ENCODE data around the gene MAPK12. TPM values are rescaled to one million over a fixed set of nuclear protein-coding genes. Genes with fewer than 3 reads are reported as not detected.

MAPK12 gene
- total and polyA plus RNA-seq, 2 donors (not counting 1 experiment from before 2014, with no cell fraction given), result 6.5 to 7.8 TPM

DNA sequence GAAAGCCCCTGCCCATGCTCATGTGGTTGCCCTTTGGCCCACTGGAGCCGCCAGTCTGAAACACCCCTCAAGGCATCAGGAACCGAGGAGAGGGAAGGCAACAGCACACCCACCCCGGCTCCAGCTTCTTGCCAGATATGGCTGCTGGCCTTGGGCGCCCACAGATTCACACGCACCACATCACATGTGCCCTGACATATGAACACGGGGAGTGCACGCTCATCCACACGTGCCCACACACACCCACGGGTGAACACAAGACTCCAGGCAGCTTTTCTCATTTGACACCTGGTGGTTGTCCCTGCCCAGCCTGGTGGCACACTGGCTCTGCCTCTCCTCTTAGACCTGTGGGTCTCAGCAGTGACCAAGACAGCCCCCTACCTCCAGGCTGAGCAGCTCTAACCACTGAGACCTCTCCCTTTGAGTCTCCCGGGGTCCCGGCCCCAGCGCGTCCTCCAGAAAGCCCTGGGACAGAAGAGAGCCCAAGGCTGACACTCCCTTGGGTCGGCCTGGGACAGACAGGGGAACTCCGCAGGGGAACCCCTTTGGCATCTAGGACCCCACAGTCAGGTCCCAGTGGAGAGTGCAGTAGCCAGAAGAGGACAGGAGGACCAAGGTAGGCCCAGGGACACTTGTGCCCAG, 2.7 kb upstream of the MAPK12 start:
- CTCF ChIA-PET, result interaction anchor here (1.4 to 3.8 kb wide), 2 partner anchors 12 to 234 kb away, joined by 3 to 22 read pairs; partner anchors contain the start of gene HDAC10
- H3K4me3 ChIP-seq (ENCODE audit: control extremely low read depth in 1 of 5, extremely low read depth in 1 of 5, insufficient read depth in 1 of 5, low read depth in 2 of 5, low read length in 4 of 5), result no peak overlapping the region
- intact Hi-C loops (cut with micrococcal nuclease), result no loop called here
- no peaks in the 10 kb centered on the region for H3K9me3 Mint-ChIP-seq (ENCODE audit: insufficient read depth)
- H3K36me3 ChIP-seq (replicated peaks in 1 of 2; ENCODE audit: control extremely low read depth in 1 of 2, control insufficient read depth in 1 of 2, extremely low read depth in 1 of 2, insufficient read depth in 2 of 2, low read length in 1 of 2), result no peaks in the 10 kb centered on the region
- WGBS (ENCODE audit: insufficient coverage), result 88% methylated on average over 15 of the region's 15 CpGs
- no peak overlapping the region for H3K27ac Mint-ChIP-seq
- H3K27ac ChIP-seq (ENCODE audit: low read length in 2 of 2), result no peak overlapping the region
- H3K9ac ChIP-seq (ENCODE audit: low read length), result no peak overlapping the region
- peaks cover 18% of the 10 kb centered on the region for H3K4me1 Mint-ChIP-seq
- no peak overlapping the region for H2AFZ ChIP-seq (ENCODE audit: insufficient read depth, low read depth, low read length, poor library complexity, severe bottlenecking)
- H3K4me2 ChIP-seq (replicated peaks; ENCODE audit: low read depth, low read length, poor library complexity, severe bottlenecking), result no peak overlapping the region
- no peaks in the 10 kb centered on the region for H4K20me1 ChIP-seq (ENCODE audit: control insufficient read depth, insufficient read depth, low read length, poor library complexity, severe bottlenecking)
- ATAC-seq (ENCODE audit: low read depth) (no peak), DNase-seq (no peak)
- TF ChIP-seq EZH2 (IDR thresholded peaks at IDR 0.05; ENCODE audit: borderline replicate concordance, insufficient read depth, low read depth, low read length, poor library complexity, severe bottlenecking), result no peak
- H3K27me3 Mint-ChIP-seq, result peaks cover 7% of the 10 kb centered on the region
- H3K27me3 ChIP-seq (replicated peaks in 1 of 4; ENCODE audit: control extremely low read depth in 1 of 4, control insufficient read depth in 3 of 4, insufficient read depth in 4 of 4, low read length in 3 of 4), result peaks cover 0 to 35% (median 12%) of the 10 kb centered on the region in 4 experiments
- peaks cover 24 to 29% of the 10 kb centered on the region in 2 donors for H3K4me1 ChIP-seq (ENCODE audit: control insufficient read depth in 2 of 2, insufficient read depth in 2 of 2, low read length in 2 of 2)
- H3K79me2 ChIP-seq (ENCODE audit: control insufficient read depth, insufficient read depth, low read length), result no peaks in the 10 kb centered on the region
- POLR2A ChIA-PET, result no interaction called here
- no peaks in the 10 kb centered on the region for H3K9me3 ChIP-seq (ENCODE audit: control extremely low read depth in 1 of 3, control insufficient read depth in 2 of 3, insufficient read depth in 1 of 3, low read length in 2 of 3)
- H3K4me3 Mint-ChIP-seq, result no peak overlapping the region

DNA sequence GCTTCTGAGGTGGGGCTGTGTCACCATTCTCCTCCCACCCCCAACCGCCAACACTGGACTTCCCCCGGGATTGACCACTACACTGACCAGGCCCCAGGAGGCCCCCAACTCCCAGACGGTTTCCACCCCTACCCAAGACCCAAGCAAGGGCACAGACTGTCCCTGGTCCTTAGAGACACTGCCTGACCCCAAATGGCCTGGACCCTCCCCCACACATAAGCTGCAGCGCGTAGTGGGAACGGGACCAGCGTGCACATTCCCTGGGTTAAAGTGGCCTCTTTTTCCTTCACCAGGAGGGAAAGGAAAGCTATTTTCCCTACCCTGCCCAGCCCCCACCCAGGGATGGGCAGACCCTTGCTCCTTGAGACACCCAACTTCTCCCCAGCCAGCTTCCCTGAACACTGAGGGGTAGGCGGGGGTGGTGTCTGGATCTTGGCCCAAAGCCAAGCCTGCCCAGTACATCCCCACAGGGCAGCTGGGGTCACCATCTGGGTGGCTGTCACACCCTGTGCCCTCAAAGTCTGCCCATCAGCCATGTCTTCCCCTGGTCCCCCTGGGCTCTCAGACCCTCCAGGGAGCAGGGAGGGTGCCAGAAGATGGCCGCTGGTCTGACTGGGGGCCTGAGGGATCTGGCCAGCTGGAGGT, 1.6 kb upstream of the MAPK12 start:
- TF ChIP-seq EZH2 (IDR thresholded peaks at IDR 0.05; ENCODE audit: borderline replicate concordance, insufficient read depth, low read depth, low read length, poor library complexity, severe bottlenecking), result no peak
- TF ChIP-seq, protein P1, sequence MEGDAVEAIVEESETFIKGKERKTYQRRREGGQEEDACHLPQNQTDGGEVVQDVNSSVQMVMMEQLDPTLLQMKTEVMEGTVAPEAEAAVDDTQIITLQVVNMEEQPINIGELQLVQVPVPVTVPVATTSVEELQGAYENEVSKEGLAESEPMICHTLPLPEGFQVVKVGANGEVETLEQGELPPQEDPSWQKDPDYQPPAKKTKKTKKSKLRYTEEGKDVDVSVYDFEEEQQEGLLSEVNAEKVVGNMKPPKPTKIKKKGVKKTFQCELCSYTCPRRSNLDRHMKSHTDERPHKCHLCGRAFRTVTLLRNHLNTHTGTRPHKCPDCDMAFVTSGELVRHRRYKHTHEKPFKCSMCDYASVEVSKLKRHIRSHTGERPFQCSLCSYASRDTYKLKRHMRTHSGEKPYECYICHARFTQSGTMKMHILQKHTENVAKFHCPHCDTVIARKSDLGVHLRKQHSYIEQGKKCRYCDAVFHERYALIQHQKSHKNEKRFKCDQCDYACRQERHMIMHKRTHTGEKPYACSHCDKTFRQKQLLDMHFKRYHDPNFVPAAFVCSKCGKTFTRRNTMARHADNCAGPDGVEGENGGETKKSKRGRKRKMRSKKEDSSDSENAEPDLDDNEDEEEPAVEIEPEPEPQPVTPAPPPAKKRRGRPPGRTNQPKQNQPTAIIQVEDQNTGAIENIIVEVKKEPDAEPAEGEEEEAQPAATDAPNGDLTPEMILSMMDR (IDR thresholded peaks at IDR 0.05), result no peak
- Mint-ChIP-seq H3K27ac (no peak overlapping the region), H3K9me3 (ENCODE audit: insufficient read depth) (no peaks in the 10 kb centered on the region), H3K4me3 (peak overlapping the region; percentile 74), H3K4me1 (peaks cover 14% of the 10 kb centered on the region), H3K27me3 (peaks cover 10% of the 10 kb centered on the region)
- Histone ChIP-seq H3K9me3 (ENCODE audit: control extremely low read depth in 1 of 3, control insufficient read depth in 2 of 3, insufficient read depth in 1 of 3, low read length in 2 of 3) (no peaks in the 10 kb centered on the region), H3K4me1 (ENCODE audit: control insufficient read depth in 2 of 2, insufficient read depth in 2 of 2, low read length in 2 of 2) (peaks cover 21 to 24% of the 10 kb centered on the region in 2 donors), H4K20me1 (ENCODE audit: control insufficient read depth, insufficient read depth, low read length, poor library complexity, severe bottlenecking) (no peaks in the 10 kb centered on the region), H3K79me2 (ENCODE audit: control insufficient read depth, insufficient read depth, low read length) (no peaks in the 10 kb centered on the region), H3K4me3 (ENCODE audit: control extremely low read depth in 1 of 5, extremely low read depth in 1 of 5, insufficient read depth in 1 of 5, low read depth in 2 of 5, low read length in 4 of 5) (no peak overlapping the region), H3K27me3 (replicated peaks in 1 of 4; ENCODE audit: control extremely low read depth in 1 of 4, control insufficient read depth in 3 of 4, insufficient read depth in 4 of 4, low read length in 3 of 4) (peaks cover 0 to 31% (median 9%) of the 10 kb centered on the region in 4 experiments), H3K36me3 (replicated peaks in 1 of 2; ENCODE audit: control extremely low read depth in 1 of 2, control insufficient read depth in 1 of 2, extremely low read depth in 1 of 2, insufficient read depth in 2 of 2, low read length in 1 of 2) (no peaks in the 10 kb centered on the region), H3K9ac (ENCODE audit: low read length) (no peak overlapping the region), H2AFZ (ENCODE audit: insufficient read depth, low read depth, low read length, poor library complexity, severe bottlenecking) (no peak overlapping the region), H3K4me2 (replicated peaks; ENCODE audit: low read depth, low read length, poor library complexity, severe bottlenecking) (peak overlapping the region; percentile 70), H3K27ac (ENCODE audit: low read length in 2 of 2) (no peak overlapping the region)
- intact Hi-C loops (cut with micrococcal nuclease), result no loop called here
- CTCF ChIA-PET, result interaction anchor here (0.7 to 3.8 kb wide), 3 partner anchors 11 to 235 kb away, joined by 3 to 22 read pairs (median 3); partner anchors contain the start of gene HDAC10
- WGBS (ENCODE audit: insufficient coverage), result 66% methylated on average over 7 of the region's 9 CpGs
- ATAC-seq (ENCODE audit: low read depth) (no peak), DNase-seq (no peak)
- POLR2A ChIA-PET, result no interaction called here

Data from B cell (primary cell).